Neural progenitor cell (in vitro differentiated cells): ENCODE results near the gene AADACL4. TPM values are rescaled to one million over a fixed set of nuclear protein-coding genes. Genes with fewer than 3 reads are reported as not detected.

Experiments used
- DNase-seq: peaks from one replicate; pipeline ENCODE4 v3.0.0-alpha.2; 2016; ENCODE audit warnings: low spot score
- H2AFZ ChIP-seq: fragments of 200-600 bp; sonication (generic); replicated peaks from 2 replicates; pipeline ENCODE4 v1.6.1; 2016; ENCODE audit warnings: antibody characterized with exemption
- H3F3A ChIP-seq: fragments of 200-600 bp; sonication (generic); 2 replicates; pipeline ENCODE4 v1.6.1; 2016; ENCODE audit warnings: antibody characterized with exemption, low read depth
- H3K27ac ChIP-seq: fragments of 200-600 bp; sonication (generic); 2 replicates; pipeline ENCODE4 v1.5.1; 2016; ENCODE audit warnings: mild to moderate bottlenecking
- H3K27me3 ChIP-seq: fragments of 200-600 bp; sonication (generic); 2 replicates; pipeline ENCODE4 v1.6.1; 2016; ENCODE audit warnings: mild to moderate bottlenecking, moderate library complexity
- H3K36me3 ChIP-seq: fragments of 200-600 bp; sonication (generic); 2 replicates; pipeline ENCODE4 v1.5.1; 2016
- H3K4me1 ChIP-seq: fragments of 200-600 bp; sonication (generic); 2 replicates; pipeline ENCODE4 v1.6.1; 2016; ENCODE audit warnings: mixed run types
- H3K4me2 ChIP-seq: fragments of 200-600 bp; sonication (generic); 2 replicates; pipeline ENCODE4 v1.6.1; 2016
- H3K4me3 ChIP-seq: fragments of 200-600 bp; sonication (generic); 2 replicates; pipeline ENCODE4 v1.5.1; 2016
- H3K79me2 ChIP-seq: fragments of 200-600 bp; sonication (generic); 2 replicates; pipeline ENCODE4 v1.6.1; 2016; ENCODE audit warnings: low read depth
- H3K9ac ChIP-seq: fragments of 200-600 bp; sonication (generic); 2 replicates; pipeline ENCODE4 v1.6.1; 2016
- H3K9me3 ChIP-seq: fragments of 200-600 bp; sonication (generic); 2 replicates; pipeline ENCODE4 v1.5.1; 2016; ENCODE audit warnings: low read depth
- H4K20me1 ChIP-seq: fragments of 200-600 bp; sonication (generic); 2 replicates; pipeline ENCODE4 v1.6.1; 2016; ENCODE audit warnings: low read depth
- H3K27ac Mint-ChIP-seq: 3 replicates; pipeline ENCODE4 v1.8.0; 2021; ENCODE audit warnings: mixed read lengths
- H3K27me3 Mint-ChIP-seq: 2 replicates; pipeline ENCODE4 v1.8.0; 2022; ENCODE audit warnings: low read depth, mild to moderate bottlenecking, inconsistent platforms, moderate library complexity, mixed read lengths; ENCODE audit not compliant: insufficient read depth
- H3K36me3 Mint-ChIP-seq: 3 replicates; pipeline ENCODE4 v1.8.0; 2021; ENCODE audit warnings: mixed read lengths
- H3K4me1 Mint-ChIP-seq: 3 replicates; pipeline ENCODE4 v1.8.0; 2021; ENCODE audit warnings: mixed read lengths
- H3K4me3 Mint-ChIP-seq: 3 replicates; pipeline ENCODE4 v1.8.0; 2021; ENCODE audit warnings: mild to moderate bottlenecking, moderate library complexity, mixed read lengths
- H3K9me3 Mint-ChIP-seq: 3 replicates; pipeline ENCODE4 v1.8.0; 2020; ENCODE audit warnings: mixed read lengths
- EZH2 ChIP-seq: fragments of 200-600 bp; sonication (generic); IDR thresholded peaks from 2 replicates; pipeline ENCODE4 v1.6.1; 2017; ENCODE audit warnings: antibody characterized with exemption, mild to moderate bottlenecking, moderate library complexity
- EZH2phosphoT487 ChIP-seq: fragments of 200-600 bp; sonication (generic); IDR thresholded peaks from 2 replicates; pipeline ENCODE4 v1.6.1; 2017; ENCODE audit warnings: antibody characterized with exemption
- total RNA-seq: library from RNA; depleted of rRNA; stranded (reverse); fragments of >200 nt; gene quantifications from 2 replicates; pipeline ENCODE4 v1.2.3, GENCODE V29; 2015; ENCODE audit warnings: low replicate concordance
- TF ChIP-seq, protein P1 (sequence below): fragments of 200-600 bp; sonication (generic); IDR thresholded peaks from 2 replicates; pipeline ENCODE4 v1.5.1; 2017; ENCODE audit warnings: antibody characterized with exemption, mild to moderate bottlenecking

AADACL4 gene
- total RNA-seq, 1 donor from 2014 or later = not detected

DNA sequence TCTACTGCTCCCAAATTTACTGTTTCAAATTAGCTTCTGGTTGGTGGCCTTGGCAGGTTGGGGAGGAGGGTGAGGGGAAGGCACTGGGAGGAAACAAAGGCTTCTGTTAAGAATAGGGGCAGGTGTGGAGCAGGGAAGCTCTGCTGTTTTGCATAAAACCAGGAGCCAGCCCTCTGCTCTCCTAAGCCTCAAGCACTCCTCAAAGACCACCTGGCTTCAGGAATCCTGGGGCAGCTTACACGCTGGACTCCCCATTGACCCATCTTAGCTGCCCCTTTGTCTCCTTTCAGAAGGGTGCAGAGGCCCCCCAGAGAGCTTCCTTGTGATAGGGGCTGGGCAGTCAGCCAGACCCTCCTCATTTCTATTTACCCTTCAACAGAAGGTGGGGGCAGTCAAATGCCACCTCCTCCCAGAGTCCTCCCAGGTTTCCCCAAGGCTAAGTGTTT lies 14.4 kb upstream of the AADACL4 start:
- Mint-ChIP-seq H3K9me3 (no peaks in the 10 kb centered on the region), H3K36me3 (no peaks in the 10 kb centered on the region), H3K27me3 (peaks cover 6% of the 10 kb centered on the region), H3K27ac (no peak overlapping the region), H3K4me1 (peaks cover 22% of the 10 kb centered on the region), H3K4me3 (no peak overlapping the region)
- Histone ChIP-seq H4K20me1 (no peaks in the 10 kb centered on the region), H3K4me2 (peak overlapping the region; percentile 40), H3K27ac (peak overlapping the region; percentile 46), H3K4me3 (no peak overlapping the region), H3K4me1 (peaks cover 22% of the 10 kb centered on the region), H3K79me2 (no peaks in the 10 kb centered on the region), H3K9ac (no peak overlapping the region), H3F3A (peaks cover 25% of the 10 kb centered on the region), H2AFZ (no peak overlapping the region), H3K9me3 (no peaks in the 10 kb centered on the region), H3K27me3 (no peaks in the 10 kb centered on the region), H3K36me3 (no peaks in the 10 kb centered on the region)
- peak; percentile 74 for DNase-seq
- TF ChIP-seq, protein P1, sequence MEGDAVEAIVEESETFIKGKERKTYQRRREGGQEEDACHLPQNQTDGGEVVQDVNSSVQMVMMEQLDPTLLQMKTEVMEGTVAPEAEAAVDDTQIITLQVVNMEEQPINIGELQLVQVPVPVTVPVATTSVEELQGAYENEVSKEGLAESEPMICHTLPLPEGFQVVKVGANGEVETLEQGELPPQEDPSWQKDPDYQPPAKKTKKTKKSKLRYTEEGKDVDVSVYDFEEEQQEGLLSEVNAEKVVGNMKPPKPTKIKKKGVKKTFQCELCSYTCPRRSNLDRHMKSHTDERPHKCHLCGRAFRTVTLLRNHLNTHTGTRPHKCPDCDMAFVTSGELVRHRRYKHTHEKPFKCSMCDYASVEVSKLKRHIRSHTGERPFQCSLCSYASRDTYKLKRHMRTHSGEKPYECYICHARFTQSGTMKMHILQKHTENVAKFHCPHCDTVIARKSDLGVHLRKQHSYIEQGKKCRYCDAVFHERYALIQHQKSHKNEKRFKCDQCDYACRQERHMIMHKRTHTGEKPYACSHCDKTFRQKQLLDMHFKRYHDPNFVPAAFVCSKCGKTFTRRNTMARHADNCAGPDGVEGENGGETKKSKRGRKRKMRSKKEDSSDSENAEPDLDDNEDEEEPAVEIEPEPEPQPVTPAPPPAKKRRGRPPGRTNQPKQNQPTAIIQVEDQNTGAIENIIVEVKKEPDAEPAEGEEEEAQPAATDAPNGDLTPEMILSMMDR = no peak
- TF ChIP-seq EZH2phosphoT487 (no peak), EZH2 (no peak)

DNA sequence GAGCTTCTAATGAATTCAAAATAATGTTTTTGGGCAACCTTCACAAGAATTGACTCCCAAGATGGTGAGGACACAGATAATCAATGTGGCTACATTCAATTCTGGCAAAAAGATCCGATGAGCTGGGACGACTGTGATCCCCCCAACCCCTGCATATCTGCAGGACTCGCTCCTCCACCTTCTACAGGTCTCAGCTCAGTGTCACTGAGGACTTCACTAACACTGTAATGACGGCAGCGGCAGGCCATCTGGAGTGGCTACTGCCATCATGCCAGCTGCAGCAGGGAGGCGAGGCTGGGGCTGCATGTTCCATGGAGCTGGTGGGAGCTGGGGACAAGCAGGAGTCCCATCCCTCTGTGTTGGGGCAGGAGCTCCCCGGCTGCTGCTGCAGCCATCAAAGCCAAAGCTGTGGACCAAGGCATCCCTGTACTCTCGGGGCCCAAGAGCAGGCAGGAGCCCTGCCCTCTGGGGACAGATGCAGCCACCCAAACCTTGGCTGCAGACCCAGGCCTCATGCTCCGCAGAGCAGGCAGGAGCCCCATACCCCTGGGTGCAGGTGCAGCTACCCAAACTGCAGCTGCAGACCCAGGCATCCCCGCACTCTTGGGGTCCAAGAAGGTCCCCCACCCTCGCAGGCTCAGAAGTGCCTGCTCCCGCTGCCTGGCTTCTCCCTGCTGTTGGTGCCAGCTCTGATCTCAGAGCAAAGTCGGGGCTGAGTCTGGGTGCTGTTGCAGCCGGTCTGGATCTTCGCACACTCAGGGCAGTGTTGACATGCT lies 13.7 kb upstream of the AADACL4 start:
- Histone ChIP-seq H3K27me3 (no peaks in the 10 kb centered on the region), H3F3A (peaks cover 25% of the 10 kb centered on the region), H4K20me1 (no peaks in the 10 kb centered on the region), H3K9me3 (no peaks in the 10 kb centered on the region), H3K4me1 (peaks cover 22% of the 10 kb centered on the region), H3K4me3 (no peak overlapping the region), H3K4me2 (peak overlapping the region; percentile 40), H3K79me2 (no peaks in the 10 kb centered on the region), H2AFZ (no peak overlapping the region), H3K36me3 (no peaks in the 10 kb centered on the region), H3K9ac (no peak overlapping the region), H3K27ac (peak overlapping the region; percentile 46)
- Mint-ChIP-seq H3K36me3 (no peaks in the 10 kb centered on the region), H3K27ac (no peak overlapping the region), H3K4me1 (peaks cover 22% of the 10 kb centered on the region), H3K9me3 (peaks cover 3% of the 10 kb centered on the region), H3K4me3 (no peak overlapping the region), H3K27me3 (peaks cover 6% of the 10 kb centered on the region)
- DNase-seq = no peak
- TF ChIP-seq, protein P1 = no peak
- TF ChIP-seq EZH2phosphoT487 (no peak), EZH2 (no peak)

DNA sequence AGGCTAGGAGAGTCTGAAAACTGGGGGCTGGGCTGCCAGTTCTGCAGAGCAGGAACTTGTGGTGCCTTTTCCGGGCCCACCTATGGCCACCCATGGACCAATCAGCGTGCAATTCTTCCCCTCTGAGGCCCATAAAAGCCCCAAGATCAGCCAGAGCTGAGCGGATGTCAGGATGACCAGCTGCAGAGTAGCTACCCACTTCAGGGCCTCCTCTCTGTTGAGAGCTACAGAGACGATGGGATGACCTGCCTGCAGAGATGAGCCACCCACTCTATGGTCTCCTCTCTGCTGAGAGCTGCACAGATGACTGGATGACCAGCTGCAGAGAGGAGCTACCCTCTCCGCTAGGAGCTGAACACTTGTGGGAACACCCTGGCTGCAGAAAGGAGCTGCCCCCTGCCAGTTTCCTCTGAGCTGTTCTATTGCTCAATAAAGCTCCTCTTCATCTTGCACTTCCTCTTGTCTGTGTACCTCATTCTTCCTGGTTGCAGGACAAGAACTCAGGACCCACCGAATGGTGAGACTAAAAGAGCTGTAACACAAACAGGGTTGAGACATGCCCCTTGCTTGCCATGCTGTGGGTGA lies 12.8 kb upstream of the AADACL4 start:
- H3K36me3 ChIP-seq = no peaks in the 10 kb centered on the region
- H3F3A ChIP-seq = peaks cover 25% of the 10 kb centered on the region
- peaks cover 5% of the 10 kb centered on the region for H3K9me3 Mint-ChIP-seq
- H3K9ac ChIP-seq = no peak overlapping the region
- H3K27me3 ChIP-seq = no peaks in the 10 kb centered on the region
- TF ChIP-seq, protein P1 = no peak
- TF ChIP-seq EZH2phosphoT487 = no peak
- no peak for TF ChIP-seq EZH2
- no peak overlapping the region for H3K4me3 Mint-ChIP-seq
- no peak overlapping the region for H3K27ac ChIP-seq
- H3K4me3 ChIP-seq = no peak overlapping the region
- H3K27me3 Mint-ChIP-seq = peaks cover 4% of the 10 kb centered on the region
- no peaks in the 10 kb centered on the region for H3K79me2 ChIP-seq
- H3K27ac Mint-ChIP-seq = no peak overlapping the region
- no peak for DNase-seq
- no peak overlapping the region for H3K4me2 ChIP-seq
- H4K20me1 ChIP-seq = no peaks in the 10 kb centered on the region
- no peaks in the 10 kb centered on the region for H3K36me3 Mint-ChIP-seq
- H3K9me3 ChIP-seq = no peaks in the 10 kb centered on the region
- H3K4me1 ChIP-seq = peaks cover 22% of the 10 kb centered on the region
- peaks cover 22% of the 10 kb centered on the region for H3K4me1 Mint-ChIP-seq
- H2AFZ ChIP-seq = no peak overlapping the region
